ENCODE results near the gene CUEDC1. TPM values are rescaled to one million over a fixed set of nuclear protein-coding genes. Genes with fewer than 3 reads are reported as not detected.
A peak's percentile ranks its signal among the peaks of the same experiment; 100 is the strongest.

The CUEDC1 gene
- total and polyA plus RNA-seq, 2 of the 13 experiments (the other 11 are each of a cell fraction or from before 2014, with no cell fraction given) = 7.4 to 12.9 TPM

DNA sequence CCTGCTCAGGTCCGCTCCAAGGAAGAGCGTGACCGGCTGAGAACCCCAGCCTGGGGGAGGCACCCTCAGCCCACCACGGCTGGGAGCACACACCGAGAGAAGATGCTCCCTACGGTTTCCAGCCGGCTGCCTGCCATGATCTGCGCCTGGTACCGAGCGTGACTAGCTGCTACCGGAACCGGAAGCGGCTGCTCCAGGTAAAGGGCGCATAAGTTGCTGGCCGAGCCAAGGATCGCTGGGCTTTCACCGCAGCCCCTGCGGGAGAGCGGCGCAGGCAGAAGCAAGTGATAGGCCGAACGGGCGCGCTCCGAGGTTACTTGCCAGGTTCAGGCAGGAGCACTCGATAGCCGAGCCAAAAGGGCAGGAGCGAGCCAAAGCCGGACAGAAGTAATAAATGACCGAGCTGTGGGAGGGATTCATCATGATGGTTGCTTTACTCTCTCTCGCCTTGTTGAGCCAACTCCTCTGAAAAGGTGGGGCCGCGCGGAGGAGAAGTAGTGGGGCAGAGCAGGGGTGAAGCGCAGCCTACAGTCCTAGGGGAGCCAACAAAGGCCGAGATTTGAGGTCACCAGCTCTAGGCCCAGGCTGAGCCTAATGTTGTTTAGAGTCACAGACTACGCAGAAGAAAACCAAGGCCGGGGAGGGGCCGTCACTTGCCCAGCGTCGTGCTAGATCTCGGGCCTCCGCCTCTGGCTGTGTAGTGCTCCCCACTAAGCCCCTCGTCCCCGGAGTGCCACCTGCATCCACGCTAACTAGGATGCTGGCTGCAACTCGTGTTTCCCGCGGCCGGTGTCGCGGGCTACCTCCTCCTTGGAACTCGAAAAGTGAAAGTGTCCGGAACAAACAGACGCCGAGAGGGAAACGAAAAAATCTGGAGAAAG, 105.1 kb downstream of the CUEDC1 start, which contains the start of gene MRPS23 (continued):
- TF ChIP-seq ZNF7 (CRISPR knock-in tag; IDR thresholded peaks at IDR 0.05) (no peak; the same call in 1 of the 2 replicates), ZNF572 (CRISPR knock-in tag; IDR thresholded peaks at IDR 0.05) (peak; percentile 97), MED13 (CRISPR knock-in tag; IDR thresholded peaks at IDR 0.05) (peak; percentile 89), MYNN (CRISPR knock-in tag; IDR thresholded peaks at IDR 0.05; ENCODE audit: low read depth) (peak; percentile 93), NPAS2 (CRISPR knock-in tag; IDR thresholded peaks at IDR 0.05; ENCODE audit: borderline replicate concordance) (no peak), ARNTL (CRISPR knock-in tag; IDR thresholded peaks at IDR 0.05) (peak; percentile 94; the same call in 1 of the 2 replicates), TOE1 (CRISPR knock-in tag; IDR thresholded peaks at IDR 0.05) (peak; percentile 97), ZNF615 (CRISPR knock-in tag; IDR thresholded peaks at IDR 0.05; ENCODE audit: borderline replicate concordance) (peak; percentile 90; the same call in 1 of the 2 replicates)
- TF ChIP-seq, protein P1, sequence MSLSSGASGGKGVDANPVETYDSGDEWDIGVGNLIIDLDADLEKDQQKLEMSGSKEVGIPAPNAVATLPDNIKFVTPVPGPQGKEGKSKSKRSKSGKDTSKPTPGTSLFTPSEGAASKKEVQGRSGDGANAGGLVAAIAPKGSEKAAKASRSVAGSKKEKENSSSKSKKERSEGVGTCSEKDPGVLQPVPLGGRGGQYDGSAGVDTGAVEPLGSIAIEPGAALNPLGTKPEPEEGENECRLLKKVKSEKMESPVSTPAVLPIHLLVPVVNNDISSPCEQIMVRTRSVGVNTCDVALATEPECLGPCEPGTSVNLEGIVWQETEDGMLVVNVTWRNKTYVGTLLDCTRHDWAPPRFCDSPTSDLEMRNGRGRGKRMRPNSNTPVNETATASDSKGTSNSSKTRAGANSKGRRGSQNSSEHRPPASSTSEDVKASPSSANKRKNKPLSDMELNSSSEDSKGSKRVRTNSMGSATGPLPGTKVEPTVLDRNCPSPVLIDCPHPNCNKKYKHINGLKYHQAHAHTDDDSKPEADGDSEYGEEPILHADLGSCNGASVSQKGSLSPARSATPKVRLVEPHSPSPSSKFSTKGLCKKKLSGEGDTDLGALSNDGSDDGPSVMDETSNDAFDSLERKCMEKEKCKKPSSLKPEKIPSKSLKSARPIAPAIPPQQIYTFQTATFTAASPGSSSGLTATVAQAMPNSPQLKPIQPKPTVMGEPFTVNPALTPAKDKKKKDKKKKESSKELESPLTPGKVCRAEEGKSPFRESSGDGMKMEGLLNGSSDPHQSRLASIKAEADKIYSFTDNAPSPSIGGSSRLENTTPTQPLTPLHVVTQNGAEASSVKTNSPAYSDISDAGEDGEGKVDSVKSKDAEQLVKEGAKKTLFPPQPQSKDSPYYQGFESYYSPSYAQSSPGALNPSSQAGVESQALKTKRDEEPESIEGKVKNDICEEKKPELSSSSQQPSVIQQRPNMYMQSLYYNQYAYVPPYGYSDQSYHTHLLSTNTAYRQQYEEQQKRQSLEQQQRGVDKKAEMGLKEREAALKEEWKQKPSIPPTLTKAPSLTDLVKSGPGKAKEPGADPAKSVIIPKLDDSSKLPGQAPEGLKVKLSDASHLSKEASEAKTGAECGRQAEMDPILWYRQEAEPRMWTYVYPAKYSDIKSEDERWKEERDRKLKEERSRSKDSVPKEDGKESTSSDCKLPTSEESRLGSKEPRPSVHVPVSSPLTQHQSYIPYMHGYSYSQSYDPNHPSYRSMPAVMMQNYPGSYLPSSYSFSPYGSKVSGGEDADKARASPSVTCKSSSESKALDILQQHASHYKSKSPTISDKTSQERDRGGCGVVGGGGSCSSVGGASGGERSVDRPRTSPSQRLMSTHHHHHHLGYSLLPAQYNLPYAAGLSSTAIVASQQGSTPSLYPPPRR (CRISPR knock-in tag; IDR thresholded peaks at IDR 0.05; ENCODE audit: borderline replicate concordance) = peak; percentile 84
- TF ChIP-seq, protein P2, sequence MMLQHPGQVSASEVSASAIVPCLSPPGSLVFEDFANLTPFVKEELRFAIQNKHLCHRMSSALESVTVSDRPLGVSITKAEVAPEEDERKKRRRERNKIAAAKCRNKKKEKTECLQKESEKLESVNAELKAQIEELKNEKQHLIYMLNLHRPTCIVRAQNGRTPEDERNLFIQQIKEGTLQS (CRISPR knock-in tag; IDR thresholded peaks at IDR 0.05) = peak; percentile 48; the same call in 1 of the 2 replicates
- TF ChIP-seq, protein P3, sequence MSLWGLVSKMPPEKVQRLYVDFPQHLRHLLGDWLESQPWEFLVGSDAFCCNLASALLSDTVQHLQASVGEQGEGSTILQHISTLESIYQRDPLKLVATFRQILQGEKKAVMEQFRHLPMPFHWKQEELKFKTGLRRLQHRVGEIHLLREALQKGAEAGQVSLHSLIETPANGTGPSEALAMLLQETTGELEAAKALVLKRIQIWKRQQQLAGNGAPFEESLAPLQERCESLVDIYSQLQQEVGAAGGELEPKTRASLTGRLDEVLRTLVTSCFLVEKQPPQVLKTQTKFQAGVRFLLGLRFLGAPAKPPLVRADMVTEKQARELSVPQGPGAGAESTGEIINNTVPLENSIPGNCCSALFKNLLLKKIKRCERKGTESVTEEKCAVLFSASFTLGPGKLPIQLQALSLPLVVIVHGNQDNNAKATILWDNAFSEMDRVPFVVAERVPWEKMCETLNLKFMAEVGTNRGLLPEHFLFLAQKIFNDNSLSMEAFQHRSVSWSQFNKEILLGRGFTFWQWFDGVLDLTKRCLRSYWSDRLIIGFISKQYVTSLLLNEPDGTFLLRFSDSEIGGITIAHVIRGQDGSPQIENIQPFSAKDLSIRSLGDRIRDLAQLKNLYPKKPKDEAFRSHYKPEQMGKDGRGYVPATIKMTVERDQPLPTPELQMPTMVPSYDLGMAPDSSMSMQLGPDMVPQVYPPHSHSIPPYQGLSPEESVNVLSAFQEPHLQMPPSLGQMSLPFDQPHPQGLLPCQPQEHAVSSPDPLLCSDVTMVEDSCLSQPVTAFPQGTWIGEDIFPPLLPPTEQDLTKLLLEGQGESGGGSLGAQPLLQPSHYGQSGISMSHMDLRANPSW (CRISPR knock-in tag; IDR thresholded peaks at IDR 0.05; ENCODE audit: borderline replicate concordance) = peak; percentile 100
- TF ChIP-seq, protein P4, sequence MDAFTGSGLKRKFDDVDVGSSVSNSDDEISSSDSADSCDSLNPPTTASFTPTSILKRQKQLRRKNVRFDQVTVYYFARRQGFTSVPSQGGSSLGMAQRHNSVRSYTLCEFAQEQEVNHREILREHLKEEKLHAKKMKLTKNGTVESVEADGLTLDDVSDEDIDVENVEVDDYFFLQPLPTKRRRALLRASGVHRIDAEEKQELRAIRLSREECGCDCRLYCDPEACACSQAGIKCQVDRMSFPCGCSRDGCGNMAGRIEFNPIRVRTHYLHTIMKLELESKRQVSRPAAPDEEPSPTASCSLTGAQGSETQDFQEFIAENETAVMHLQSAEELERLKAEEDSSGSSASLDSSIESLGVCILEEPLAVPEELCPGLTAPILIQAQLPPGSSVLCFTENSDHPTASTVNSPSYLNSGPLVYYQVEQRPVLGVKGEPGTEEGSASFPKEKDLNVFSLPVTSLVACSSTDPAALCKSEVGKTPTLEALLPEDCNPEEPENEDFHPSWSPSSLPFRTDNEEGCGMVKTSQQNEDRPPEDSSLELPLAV (CRISPR knock-in tag; conservative IDR thresholded peaks at IDR 0.05; ENCODE audit: low read depth) = 0 out of 2 replicates have a peak, but pooled peaks have one; percentile 76

Measured in HepG2 (cell line).